HEK293 (cell line): ENCODE data around the gene ACVR1.

Experiments used
- CTCF ChIA-PET: fragments of 350-600 bp; formaldehyde crosslinking; extraction: SDS; loops from one replicate; lab custom pipeline; 2021; ENCODE audit warnings: antibody characterized with exemption; lab: Yijun Ruan, JAX
- POLR2A ChIA-PET: fragments of 300-600 bp; formaldehyde crosslinking; extraction: SDS; loops from one replicate; lab custom pipeline; 2020; ENCODE audit warnings: antibody characterized with exemption, inconsistent platforms; lab: Yijun Ruan, JAX
- H3K27ac ChIP-seq: fragments of 200-500 bp; sonication (Bioruptor generic); 2 replicates; pipeline ENCODE4 v1.5.1; 2014; ENCODE audit warnings: low read depth, low read length, control low read depth, inconsistent platforms; ENCODE audit errors: extremely low read depth
- H3K36me3 ChIP-seq, 2 experiments: fragments of 200-500 bp in 1 of 2; sonication (Bioruptor generic) in 1 of 2; 1 replicate in 1 of 2; 2 replicates in 1 of 2; pipeline ENCODE4 v1.5.1; 2014 to 2017; ENCODE audit warnings: inconsistent platforms in 2 of 2, low read length in 2 of 2; ENCODE audit not compliant: control insufficient read depth in 2 of 2, insufficient read depth in 1 of 2
- H3K4me1 ChIP-seq: fragments of 200-500 bp; sonication (Bioruptor generic); 2 replicates; pipeline ENCODE4 v1.5.1; 2014; ENCODE audit warnings: mild to moderate bottlenecking, low read length, inconsistent platforms; ENCODE audit not compliant: control insufficient read depth, insufficient read depth
- H3K4me3 ChIP-seq: 2 replicates; pipeline ENCODE4 v1.5.1; 2011; ENCODE audit warnings: low read depth, mild to moderate bottlenecking, control low read depth, low read length, moderate library complexity
- H3K9me3 ChIP-seq: fragments of 200-500 bp; sonication (Bioruptor generic); 2 replicates; pipeline ENCODE4 v1.5.1; 2014; ENCODE audit warnings: low read depth, low read length, inconsistent platforms; ENCODE audit not compliant: control insufficient read depth, insufficient read depth
- SALL2 ChIP-seq: fragments of 450-650 bp; formaldehyde crosslinking; IDR thresholded peaks from 2 replicates; pipeline ENCODE4 v1.5.0; 2017; ENCODE audit warnings: missing biosample characterization, mild to moderate bottlenecking, missing genetic modification characterization, borderline replicate concordance
- SETDB1 ChIP-seq: IDR thresholded peaks from one replicate; pipeline ENCODE4 v1.6.1; 2017; ENCODE audit warnings: mild to moderate bottlenecking, low read length, moderate library complexity, mixed read lengths; ENCODE audit not compliant: insufficient read length
- WT1 ChIP-seq: fragments of 450-650 bp; formaldehyde crosslinking; IDR thresholded peaks from 2 replicates; pipeline ENCODE4 v1.5.1; 2016; ENCODE audit warnings: missing biosample characterization, missing genetic modification characterization
- YY2 ChIP-seq: fragments of 450-650 bp; formaldehyde crosslinking; IDR thresholded peaks from 2 replicates; pipeline ENCODE4 v1.5.1; 2016; ENCODE audit warnings: missing biosample characterization, missing genetic modification characterization
- ZEB2 ChIP-seq: fragments of 450-650 bp; formaldehyde crosslinking; IDR thresholded peaks from 2 replicates; pipeline ENCODE4 v1.5.1; 2016; ENCODE audit warnings: missing biosample characterization, missing genetic modification characterization
- ZFHX2 ChIP-seq: fragments of 450-650 bp; formaldehyde crosslinking; conservative IDR thresholded peaks from 2 replicates; pipeline ENCODE4 v1.5.1; 2016; ENCODE audit warnings: missing biosample characterization, missing genetic modification characterization
- ZNF112 ChIP-seq: fragments of 450-650 bp; formaldehyde crosslinking; IDR thresholded peaks from 2 replicates; pipeline ENCODE4 v1.5.0; 2017; ENCODE audit warnings: missing biosample characterization, missing genetic modification characterization
- ZNF155 ChIP-seq: fragments of 450-650 bp; formaldehyde crosslinking; IDR thresholded peaks from 2 replicates; pipeline ENCODE4 v1.5.1; 2016; ENCODE audit warnings: missing biosample characterization, missing genetic modification characterization
- ZNF202 ChIP-seq: fragments of 450-650 bp; formaldehyde crosslinking; IDR thresholded peaks from 2 replicates; pipeline ENCODE4 v1.5.1; 2016; ENCODE audit warnings: missing biosample characterization, missing genetic modification characterization, borderline replicate concordance
- ZNF223 ChIP-seq: fragments of 450-650 bp; formaldehyde crosslinking; IDR thresholded peaks from 2 replicates; pipeline ENCODE4 v1.5.1; 2016; ENCODE audit warnings: missing biosample characterization, missing genetic modification characterization
- ZNF404 ChIP-seq: fragments of 450-650 bp; formaldehyde crosslinking; IDR thresholded peaks from 2 replicates; pipeline ENCODE4 v1.5.1; 2017; ENCODE audit warnings: missing biosample characterization, missing genetic modification characterization
- ZNF501 ChIP-seq: fragments of 450-650 bp; formaldehyde crosslinking; IDR thresholded peaks from 2 replicates; pipeline ENCODE4 v1.5.1; 2016; ENCODE audit warnings: missing biosample characterization, missing genetic modification characterization
- ZNF548 ChIP-seq: fragments of 450-650 bp; formaldehyde crosslinking; IDR thresholded peaks from 2 replicates; pipeline ENCODE4 v1.5.1; 2016; ENCODE audit warnings: missing biosample characterization, missing genetic modification characterization
- ZNF549 ChIP-seq: fragments of 450-650 bp; IDR thresholded peaks from 2 replicates; pipeline ENCODE4 v1.5.1; 2018; ENCODE audit warnings: missing biosample characterization, missing genetic modification characterization, mild to moderate bottlenecking, inconsistent platforms, moderate library complexity
- ZNF555 ChIP-seq: fragments of 450-650 bp; formaldehyde crosslinking; conservative IDR thresholded peaks from 2 replicates; pipeline ENCODE4 v1.5.1; 2017; ENCODE audit warnings: missing biosample characterization, mild to moderate bottlenecking, missing genetic modification characterization, inconsistent platforms
- ZNF558 ChIP-seq: fragments of 450-650 bp; formaldehyde crosslinking; IDR thresholded peaks from 2 replicates; pipeline ENCODE4 v1.5.1; 2016; ENCODE audit warnings: missing biosample characterization, missing genetic modification characterization
- ZNF596 ChIP-seq: fragments of 450-650 bp; IDR thresholded peaks from 2 replicates; pipeline ENCODE4 v1.5.0; 2018; ENCODE audit warnings: missing biosample characterization, mild to moderate bottlenecking, missing genetic modification characterization, moderate library complexity
- ZNF600 ChIP-seq: fragments of 450-650 bp; formaldehyde crosslinking; IDR thresholded peaks from 2 replicates; pipeline ENCODE4 v1.5.1; 2016; ENCODE audit warnings: missing biosample characterization, missing genetic modification characterization
- ZNF677 ChIP-seq: fragments of 450-650 bp; IDR thresholded peaks from 2 replicates; pipeline ENCODE4 v1.5.0; 2018; ENCODE audit warnings: missing biosample characterization, mild to moderate bottlenecking, missing genetic modification characterization, moderate library complexity
- ZNF768 ChIP-seq: fragments of 450-650 bp; formaldehyde crosslinking; IDR thresholded peaks from 2 replicates; pipeline ENCODE4 v1.5.1; 2018; ENCODE audit warnings: missing biosample characterization, mild to moderate bottlenecking, missing genetic modification characterization
- ZNF777 ChIP-seq: fragments of 450-650 bp; formaldehyde crosslinking; IDR thresholded peaks from 2 replicates; pipeline ENCODE4 v1.5.1; 2017; ENCODE audit warnings: missing biosample characterization, missing genetic modification characterization, borderline replicate concordance
- ZNF837 ChIP-seq: fragments of 450-650 bp; formaldehyde crosslinking; IDR thresholded peaks from 2 replicates; pipeline ENCODE4 v1.5.1; 2016; ENCODE audit warnings: missing biosample characterization, missing genetic modification characterization
- ZSCAN23 ChIP-seq: fragments of 450-650 bp; formaldehyde crosslinking; IDR thresholded peaks from 2 replicates; pipeline ENCODE4 v1.5.1; 2016; ENCODE audit warnings: missing biosample characterization, missing genetic modification characterization
- TF ChIP-seq, protein P1 (sequence below): fragments of 450-650 bp; formaldehyde crosslinking; IDR thresholded peaks from 2 replicates; pipeline ENCODE4 v1.5.1; 2017; ENCODE audit warnings: missing biosample characterization, missing genetic modification characterization
- TF ChIP-seq, protein P2 (sequence below): fragments of 450-650 bp; IDR thresholded peaks from 2 replicates; pipeline ENCODE4 v1.5.1; 2018; ENCODE audit warnings: missing biosample characterization, missing genetic modification characterization
- TF ChIP-seq, protein P3 (sequence below): fragments of 450-650 bp; formaldehyde crosslinking; IDR thresholded peaks from 2 replicates; pipeline ENCODE4 v1.5.1; 2016; ENCODE audit warnings: missing biosample characterization, missing genetic modification characterization
- TF ChIP-seq, protein P4 (sequence below): fragments of 450-650 bp; formaldehyde crosslinking; IDR thresholded peaks from 2 replicates; pipeline ENCODE4 v1.5.1; 2016; ENCODE audit warnings: missing biosample characterization, missing genetic modification characterization
- TF ChIP-seq, protein P5 (sequence below): fragments of 450-650 bp; formaldehyde crosslinking; IDR thresholded peaks from 2 replicates; pipeline ENCODE4 v1.5.1; 2016; ENCODE audit warnings: missing biosample characterization, missing genetic modification characterization

ACVR1 gene

DNA sequence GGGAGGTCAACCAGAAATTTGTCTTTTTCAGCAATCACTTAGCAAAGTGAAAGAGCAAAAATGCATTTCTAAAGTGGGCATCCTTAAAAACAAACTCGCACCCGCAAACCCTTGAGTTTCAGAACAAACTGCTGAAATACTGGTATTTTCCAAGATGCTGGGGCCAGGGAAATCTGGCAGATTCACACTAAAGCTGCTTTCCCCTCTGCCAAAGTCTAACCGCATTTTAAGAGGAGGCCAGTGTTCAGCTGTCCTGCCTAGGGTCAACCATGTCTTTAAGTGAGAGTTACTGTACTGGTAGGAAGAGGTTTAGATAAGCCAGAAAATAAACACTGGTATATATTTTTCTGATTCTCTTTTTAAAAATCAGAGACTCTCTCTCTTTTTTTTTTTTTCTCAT is 55.9 kb downstream of the ACVR1 start:
- TF ChIP-seq ZNF777 (tag by site-specific recombination) = no peak
- TF ChIP-seq YY2 = no peak
- TF ChIP-seq ZNF501 (tag by site-specific recombination) = no peak
- no peak for TF ChIP-seq ZNF223
- TF ChIP-seq, protein P1, sequence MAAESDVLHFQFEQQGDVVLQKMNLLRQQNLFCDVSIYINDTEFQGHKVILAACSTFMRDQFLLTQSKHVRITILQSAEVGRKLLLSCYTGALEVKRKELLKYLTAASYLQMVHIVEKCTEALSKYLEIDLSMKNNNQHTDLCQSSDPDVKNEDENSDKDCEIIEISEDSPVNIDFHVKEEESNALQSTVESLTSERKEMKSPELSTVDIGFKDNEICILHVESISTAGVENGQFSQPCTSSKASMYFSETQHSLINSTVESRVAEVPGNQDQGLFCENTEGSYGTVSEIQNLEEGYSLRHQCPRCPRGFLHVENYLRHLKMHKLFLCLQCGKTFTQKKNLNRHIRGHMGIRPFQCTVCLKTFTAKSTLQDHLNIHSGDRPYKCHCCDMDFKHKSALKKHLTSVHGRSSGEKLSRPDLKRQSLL (tag by site-specific recombination) = no peak
- TF ChIP-seq, protein P2, sequence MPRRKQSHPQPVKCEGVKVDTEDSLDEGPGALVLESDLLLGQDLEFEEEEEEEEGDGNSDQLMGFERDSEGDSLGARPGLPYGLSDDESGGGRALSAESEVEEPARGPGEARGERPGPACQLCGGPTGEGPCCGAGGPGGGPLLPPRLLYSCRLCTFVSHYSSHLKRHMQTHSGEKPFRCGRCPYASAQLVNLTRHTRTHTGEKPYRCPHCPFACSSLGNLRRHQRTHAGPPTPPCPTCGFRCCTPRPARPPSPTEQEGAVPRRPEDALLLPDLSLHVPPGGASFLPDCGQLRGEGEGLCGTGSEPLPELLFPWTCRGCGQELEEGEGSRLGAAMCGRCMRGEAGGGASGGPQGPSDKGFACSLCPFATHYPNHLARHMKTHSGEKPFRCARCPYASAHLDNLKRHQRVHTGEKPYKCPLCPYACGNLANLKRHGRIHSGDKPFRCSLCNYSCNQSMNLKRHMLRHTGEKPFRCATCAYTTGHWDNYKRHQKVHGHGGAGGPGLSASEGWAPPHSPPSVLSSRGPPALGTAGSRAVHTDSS (tag by site-specific recombination) = no peak
- no peak for TF ChIP-seq ZSCAN23 (tag by site-specific recombination)
- no peak for TF ChIP-seq ZEB2 (tag by site-specific recombination)
- no peak for TF ChIP-seq ZNF202 (tag by site-specific recombination)
- TF ChIP-seq WT1 (tag by site-specific recombination) = no peak
- TF ChIP-seq, protein P3, sequence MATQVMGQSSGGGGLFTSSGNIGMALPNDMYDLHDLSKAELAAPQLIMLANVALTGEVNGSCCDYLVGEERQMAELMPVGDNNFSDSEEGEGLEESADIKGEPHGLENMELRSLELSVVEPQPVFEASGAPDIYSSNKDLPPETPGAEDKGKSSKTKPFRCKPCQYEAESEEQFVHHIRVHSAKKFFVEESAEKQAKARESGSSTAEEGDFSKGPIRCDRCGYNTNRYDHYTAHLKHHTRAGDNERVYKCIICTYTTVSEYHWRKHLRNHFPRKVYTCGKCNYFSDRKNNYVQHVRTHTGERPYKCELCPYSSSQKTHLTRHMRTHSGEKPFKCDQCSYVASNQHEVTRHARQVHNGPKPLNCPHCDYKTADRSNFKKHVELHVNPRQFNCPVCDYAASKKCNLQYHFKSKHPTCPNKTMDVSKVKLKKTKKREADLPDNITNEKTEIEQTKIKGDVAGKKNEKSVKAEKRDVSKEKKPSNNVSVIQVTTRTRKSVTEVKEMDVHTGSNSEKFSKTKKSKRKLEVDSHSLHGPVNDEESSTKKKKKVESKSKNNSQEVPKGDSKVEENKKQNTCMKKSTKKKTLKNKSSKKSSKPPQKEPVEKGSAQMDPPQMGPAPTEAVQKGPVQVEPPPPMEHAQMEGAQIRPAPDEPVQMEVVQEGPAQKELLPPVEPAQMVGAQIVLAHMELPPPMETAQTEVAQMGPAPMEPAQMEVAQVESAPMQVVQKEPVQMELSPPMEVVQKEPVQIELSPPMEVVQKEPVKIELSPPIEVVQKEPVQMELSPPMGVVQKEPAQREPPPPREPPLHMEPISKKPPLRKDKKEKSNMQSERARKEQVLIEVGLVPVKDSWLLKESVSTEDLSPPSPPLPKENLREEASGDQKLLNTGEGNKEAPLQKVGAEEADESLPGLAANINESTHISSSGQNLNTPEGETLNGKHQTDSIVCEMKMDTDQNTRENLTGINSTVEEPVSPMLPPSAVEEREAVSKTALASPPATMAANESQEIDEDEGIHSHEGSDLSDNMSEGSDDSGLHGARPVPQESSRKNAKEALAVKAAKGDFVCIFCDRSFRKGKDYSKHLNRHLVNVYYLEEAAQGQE = no peak
- CTCF ChIA-PET = interaction anchor here (0.7 kb wide), 1 partner anchor 80 kb away, joined by 3 read pairs; no protein-coding TSS in a partner anchor
- POLR2A ChIA-PET = no interaction called here
- H3K36me3 ChIP-seq = peaks cover 4 to 11% of the 10 kb centered on the region in 2 experiments; a peak in 2 of 3 replicates
- no peak overlapping the region for H3K27ac ChIP-seq
- H3K4me1 ChIP-seq = no peaks in the 10 kb centered on the region
- no peak overlapping the region for H3K4me3 ChIP-seq
- no peaks in the 10 kb centered on the region for H3K9me3 ChIP-seq

DNA sequence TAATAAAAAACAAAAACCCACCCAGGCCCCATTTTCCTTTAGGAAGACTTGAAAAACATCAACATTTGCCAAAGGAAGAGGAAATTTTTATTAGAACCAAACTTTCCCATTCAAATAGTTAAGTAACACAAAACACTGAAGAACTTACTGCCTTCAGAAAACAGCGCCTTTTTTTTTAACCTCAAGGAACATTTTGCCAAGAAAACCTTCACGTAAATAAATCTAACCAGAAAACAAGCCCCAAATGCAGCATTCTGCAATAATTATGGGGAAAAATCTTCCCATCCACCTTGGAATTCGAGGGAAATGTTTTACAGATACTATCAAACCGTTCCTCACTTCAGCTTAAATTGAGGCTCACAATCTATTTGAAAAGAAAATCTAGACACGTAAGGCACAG is 56.4 kb downstream of the ACVR1 start:
- ChIA-PET CTCF (interaction anchor here (0.7 kb wide), 1 partner anchor 80 kb away, joined by 3 read pairs; no protein-coding TSS in a partner anchor), POLR2A (no interaction called here)
- Histone ChIP-seq H3K9me3 (no peaks in the 10 kb centered on the region), H3K4me3 (no peak overlapping the region), H3K36me3 (peaks cover 4 to 11% of the 10 kb centered on the region in 2 experiments; a peak in 2 of 3 replicates), H3K27ac (no peak overlapping the region), H3K4me1 (no peaks in the 10 kb centered on the region)
- TF ChIP-seq ZNF600 (tag by site-specific recombination) = no peak
- TF ChIP-seq, protein P4, sequence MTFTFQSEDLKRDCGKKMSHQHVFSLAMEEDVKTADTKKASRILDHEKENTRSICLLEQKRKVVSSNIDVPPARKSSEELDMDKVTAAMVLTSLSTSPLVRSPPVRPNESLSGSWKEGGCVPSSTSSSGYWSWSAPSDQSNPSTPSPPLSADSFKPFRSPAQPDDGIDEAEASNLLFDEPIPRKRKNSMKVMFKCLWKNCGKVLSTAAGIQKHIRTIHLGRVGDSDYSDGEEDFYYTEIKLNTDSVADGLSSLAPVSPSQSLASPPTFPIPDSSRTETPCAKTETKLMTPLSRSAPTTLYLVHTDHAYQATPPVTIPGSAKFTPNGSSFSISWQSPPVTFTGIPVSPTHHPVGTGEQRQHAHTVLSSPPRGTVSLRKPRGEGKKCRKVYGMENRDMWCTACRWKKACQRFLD (tag by site-specific recombination) = no peak
- TF ChIP-seq, protein P5, sequence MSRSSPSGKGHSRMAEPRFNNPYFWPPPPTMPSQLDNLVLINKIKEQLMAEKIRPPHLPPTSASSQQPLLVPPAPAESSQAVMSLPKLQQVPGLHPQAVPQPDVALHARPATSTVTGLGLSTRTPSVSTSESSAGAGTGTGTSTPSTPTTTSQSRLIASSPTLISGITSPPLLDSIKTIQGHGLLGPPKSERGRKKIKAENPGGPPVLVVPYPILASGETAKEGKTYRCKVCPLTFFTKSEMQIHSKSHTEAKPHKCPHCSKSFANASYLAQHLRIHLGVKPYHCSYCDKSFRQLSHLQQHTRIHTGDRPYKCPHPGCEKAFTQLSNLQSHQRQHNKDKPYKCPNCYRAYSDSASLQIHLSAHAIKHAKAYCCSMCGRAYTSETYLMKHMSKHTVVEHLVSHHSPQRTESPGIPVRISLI = no peak
- TF ChIP-seq ZNF549 (tag by site-specific recombination) = no peak
- no peak for TF ChIP-seq ZNF112
- no peak for TF ChIP-seq ZNF155 (tag by site-specific recombination)
- no peak for TF ChIP-seq ZNF558
- TF ChIP-seq ZNF555 (tag by site-specific recombination) = no peak
- no peak for TF ChIP-seq ZNF548
- no peak for TF ChIP-seq ZNF404 (tag by site-specific recombination)
- no peak for TF ChIP-seq SALL2 (tag by site-specific recombination)
- no peak for TF ChIP-seq ZFHX2 (tag by site-specific recombination)
- no peak for TF ChIP-seq ZNF768 (tag by site-specific recombination)
- TF ChIP-seq SETDB1 = no peak
- no peak for TF ChIP-seq ZNF596 (tag by site-specific recombination)
- no peak for TF ChIP-seq ZNF837 (tag by site-specific recombination)
- TF ChIP-seq ZNF677 (tag by site-specific recombination) = no peak
